ENCODE measurements around the gene CAMK2D.

DNA sequence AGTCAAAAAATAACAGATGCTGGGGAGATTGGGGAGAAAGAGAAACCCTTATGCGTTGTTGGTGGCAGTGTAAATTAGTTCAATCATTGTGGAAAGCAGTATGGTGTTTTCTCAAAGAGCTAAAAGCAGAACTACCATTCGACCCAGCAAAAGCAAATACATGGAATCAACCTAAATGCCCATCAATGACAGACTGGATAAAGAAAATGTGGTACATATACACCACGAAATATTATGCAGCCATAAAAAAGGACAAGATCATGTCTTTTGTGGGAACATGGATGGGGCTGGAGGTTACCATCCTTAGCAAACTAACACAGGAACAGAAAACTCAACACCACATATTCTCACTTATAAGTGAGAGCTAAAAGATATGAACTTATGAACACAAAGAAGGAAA, 188.9 kb downstream of the CAMK2D start:
- TF ChIP-seq, protein P1, sequence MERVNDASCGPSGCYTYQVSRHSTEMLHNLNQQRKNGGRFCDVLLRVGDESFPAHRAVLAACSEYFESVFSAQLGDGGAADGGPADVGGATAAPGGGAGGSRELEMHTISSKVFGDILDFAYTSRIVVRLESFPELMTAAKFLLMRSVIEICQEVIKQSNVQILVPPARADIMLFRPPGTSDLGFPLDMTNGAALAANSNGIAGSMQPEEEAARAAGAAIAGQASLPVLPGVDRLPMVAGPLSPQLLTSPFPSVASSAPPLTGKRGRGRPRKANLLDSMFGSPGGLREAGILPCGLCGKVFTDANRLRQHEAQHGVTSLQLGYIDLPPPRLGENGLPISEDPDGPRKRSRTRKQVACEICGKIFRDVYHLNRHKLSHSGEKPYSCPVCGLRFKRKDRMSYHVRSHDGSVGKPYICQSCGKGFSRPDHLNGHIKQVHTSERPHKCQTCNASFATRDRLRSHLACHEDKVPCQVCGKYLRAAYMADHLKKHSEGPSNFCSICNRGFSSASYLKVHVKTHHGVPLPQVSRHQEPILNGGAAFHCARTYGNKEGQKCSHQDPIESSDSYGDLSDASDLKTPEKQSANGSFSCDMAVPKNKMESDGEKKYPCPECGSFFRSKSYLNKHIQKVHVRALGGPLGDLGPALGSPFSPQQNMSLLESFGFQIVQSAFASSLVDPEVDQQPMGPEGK (CRISPR knock-in tag; IDR thresholded peaks at IDR 0.05; ENCODE audit: borderline replicate concordance): no peak
- TF ChIP-seq ZFP30 (CRISPR knock-in tag; IDR thresholded peaks at IDR 0.05): no peak
